ENCODE results near the gene TBCD.

DNA sequence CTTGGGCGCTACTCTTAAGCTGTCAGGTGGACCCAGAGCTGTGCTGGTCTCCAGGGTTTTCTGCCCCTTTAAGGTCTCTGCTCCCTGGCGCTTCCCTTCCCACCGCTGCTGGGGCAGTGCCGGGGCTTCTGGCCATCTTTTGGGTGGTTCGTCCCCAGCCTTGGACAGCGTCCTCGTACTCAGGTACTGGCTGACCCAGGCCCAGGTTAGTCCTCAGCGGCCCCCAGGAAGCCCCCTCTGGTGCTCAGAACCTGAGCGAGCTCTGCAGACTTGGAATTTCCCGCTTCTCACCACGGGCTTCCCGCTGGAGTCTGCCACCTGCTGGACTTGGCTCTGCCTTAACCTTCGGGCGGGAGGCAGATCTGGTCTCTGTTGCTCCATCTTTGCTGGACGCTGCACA, 182.0 kb downstream of the TBCD start:
- TF ChIP-seq, protein P1, sequence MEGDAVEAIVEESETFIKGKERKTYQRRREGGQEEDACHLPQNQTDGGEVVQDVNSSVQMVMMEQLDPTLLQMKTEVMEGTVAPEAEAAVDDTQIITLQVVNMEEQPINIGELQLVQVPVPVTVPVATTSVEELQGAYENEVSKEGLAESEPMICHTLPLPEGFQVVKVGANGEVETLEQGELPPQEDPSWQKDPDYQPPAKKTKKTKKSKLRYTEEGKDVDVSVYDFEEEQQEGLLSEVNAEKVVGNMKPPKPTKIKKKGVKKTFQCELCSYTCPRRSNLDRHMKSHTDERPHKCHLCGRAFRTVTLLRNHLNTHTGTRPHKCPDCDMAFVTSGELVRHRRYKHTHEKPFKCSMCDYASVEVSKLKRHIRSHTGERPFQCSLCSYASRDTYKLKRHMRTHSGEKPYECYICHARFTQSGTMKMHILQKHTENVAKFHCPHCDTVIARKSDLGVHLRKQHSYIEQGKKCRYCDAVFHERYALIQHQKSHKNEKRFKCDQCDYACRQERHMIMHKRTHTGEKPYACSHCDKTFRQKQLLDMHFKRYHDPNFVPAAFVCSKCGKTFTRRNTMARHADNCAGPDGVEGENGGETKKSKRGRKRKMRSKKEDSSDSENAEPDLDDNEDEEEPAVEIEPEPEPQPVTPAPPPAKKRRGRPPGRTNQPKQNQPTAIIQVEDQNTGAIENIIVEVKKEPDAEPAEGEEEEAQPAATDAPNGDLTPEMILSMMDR (IDR thresholded peaks at IDR 0.05) = no peak
- no peak for TF ChIP-seq POLR2A (IDR thresholded peaks at IDR 0.05)
